Type B pancreatic cell (in vitro differentiated cells): Measurements from ENCODE around the gene CAPN10. TPM values are rescaled to one million over a fixed set of nuclear protein-coding genes. Genes with fewer than 3 reads are reported as not detected.

ENCODE experiments used
- DNase-seq: peaks from one replicate; pipeline ENCODE4 v3.0.0; 2021; ENCODE audit warnings: mixed read lengths; ENCODE audit not compliant: unreplicated experiment; ENCODE audit errors: extremely low spot score
- H3K27ac Mint-ChIP-seq: 2 replicates; pipeline ENCODE4 v1.8.0; 2021; ENCODE audit warnings: mild to moderate bottlenecking, mixed read lengths
- H3K27me3 Mint-ChIP-seq: 2 replicates; pipeline ENCODE4 v1.8.0; 2021; ENCODE audit warnings: mixed read lengths
- H3K36me3 Mint-ChIP-seq: 2 replicates; pipeline ENCODE4 v1.8.0; 2021; ENCODE audit warnings: mixed read lengths
- H3K4me1 Mint-ChIP-seq: one replicate; pipeline ENCODE4 v1.8.0; 2021; ENCODE audit warnings: mixed read lengths; ENCODE audit not compliant: unreplicated experiment
- H3K4me3 Mint-ChIP-seq: 2 replicates; pipeline ENCODE4 v1.8.0; 2021; ENCODE audit warnings: mild to moderate bottlenecking, mixed read lengths
- H3K9me3 Mint-ChIP-seq: 2 replicates; pipeline ENCODE4 v1.8.0; 2021; ENCODE audit warnings: mixed read lengths
- CTCF ChIP-seq: fragments of 200-600 bp; sonication (generic); conservative IDR thresholded peaks from 2 replicates; pipeline ENCODE4 v1.5.0; 2021; ENCODE audit warnings: antibody characterized with exemption, mild to moderate bottlenecking
- total RNA-seq: library from RNA; stranded (reverse); gene quantifications from 2 replicates; pipeline ENCODE4 v1.2.1, GENCODE V29; 2021; ENCODE audit warnings: low replicate concordance

CAPN10 gene
- total RNA-seq, 1 donor from 2014 or later: 55.2 TPM

- peak overlapping the region; percentile 92 for H3K4me3 Mint-ChIP-seq
- DNase-seq: peak; percentile 84
- H3K9me3 Mint-ChIP-seq: no peaks in the 10 kb centered on the region
- TF ChIP-seq CTCF: peak; percentile 94
- H3K27me3 Mint-ChIP-seq: peaks cover 7% of the 10 kb centered on the region
- H3K27ac Mint-ChIP-seq: peak overlapping the region; percentile 93
- H3K36me3 Mint-ChIP-seq: peaks cover 6% of the 10 kb centered on the region
- peaks cover 12% of the 10 kb centered on the region for H3K4me1 Mint-ChIP-seq
Observed at GRCh38 chr2:240566203-240567136, 20.1 kb upstream of the CAPN10 start.

GRCh38 chr2:240567137-240567871 is 19.2 kb upstream of the CAPN10 start:
- H3K27ac Mint-ChIP-seq: peak overlapping the region; percentile 93
- H3K4me1 Mint-ChIP-seq: peaks cover 7% of the 10 kb centered on the region
- peaks cover 7% of the 10 kb centered on the region for H3K27me3 Mint-ChIP-seq
- DNase-seq: peak; percentile 64
- peaks cover 3% of the 10 kb centered on the region for H3K36me3 Mint-ChIP-seq
- H3K9me3 Mint-ChIP-seq: no peaks in the 10 kb centered on the region
- TF ChIP-seq CTCF: no peak
- peak overlapping the region; percentile 92 for H3K4me3 Mint-ChIP-seq

GRCh38 chr2:240567872-240568677 is 18.5 kb upstream of the CAPN10 start, which contains the start of gene RNPEPL1:
Gene RNPEPL1 (plus strand): TSS chr2:240568484. CDS start chr2:240568587, 103 bp downstream.
- Mint-ChIP-seq H3K36me3 (peaks cover 3% of the 10 kb centered on the region), H3K4me1 (peaks cover 7% of the 10 kb centered on the region), H3K27ac (peak within 1 kb of the TSS; percentile 93), H3K9me3 (no peaks in the 10 kb centered on the region), H3K27me3 (peaks cover 7% of the 10 kb centered on the region), H3K4me3 (peak within 1 kb of the TSS; percentile 92)
- DNase-seq: peak; percentile 71
- peak; percentile 26 for TF ChIP-seq CTCF

- no peaks in the 10 kb centered on the region for H3K9me3 Mint-ChIP-seq
- peak overlapping the region; percentile 80 for H3K4me3 Mint-ChIP-seq
- H3K36me3 Mint-ChIP-seq: no peaks in the 10 kb centered on the region
- peak overlapping the region; percentile 48 for H3K27ac Mint-ChIP-seq
- DNase-seq: peak; percentile 66
- no peak for TF ChIP-seq CTCF
- H3K4me1 Mint-ChIP-seq: peaks cover 7% of the 10 kb centered on the region
- peaks cover 7% of the 10 kb centered on the region for H3K27me3 Mint-ChIP-seq
Observed at GRCh38 chr2:240568678-240569522, 17.6 kb upstream of the CAPN10 start.
